OCI-LY3 (cell line): ENCODE measurements around the gene FYB1.
"Not testable (repeated sequence)": the region's sequence is repeated elsewhere in the genome, so short reads cannot be mapped to it uniquely, and the experiment has no call there.

Experiments
- H2AFZ ChIP-seq: fragments of 200-600, 300-600 bp; shearing (Covaris generic); 2 replicates; pipeline ENCODE4 v1.6.0; 2014; ENCODE audit warnings: antibody characterized with exemption, low read depth, low read length
- H3K27ac ChIP-seq: fragments of 200-600, 300-600 bp; sonication (generic); 2 replicates; pipeline ENCODE4 v1.5.1; 2014; ENCODE audit warnings: mild to moderate bottlenecking, low read length, moderate library complexity, mixed read lengths
- H3K27me3 ChIP-seq: fragments of 200-600, 300-600 bp; sonication (generic); 2 replicates; pipeline ENCODE4 v1.6.1; 2014; ENCODE audit warnings: low read depth, low read length, mixed read lengths
- H3K36me3 ChIP-seq: fragments of 200-600, 300-600 bp; sonication (generic); replicated peaks from 2 replicates; pipeline ENCODE3; 2014; ENCODE audit warnings: low read depth, low read length, mixed read lengths
- H3K4me1 ChIP-seq: fragments of 300-600, 200-600 bp; sonication (generic); 2 replicates; pipeline ENCODE4 v1.6.1; 2014; ENCODE audit warnings: low read length, mixed read lengths
- H3K4me2 ChIP-seq: fragments of 200-600, 300-600 bp; sonication (generic); 2 replicates; pipeline ENCODE4 v1.6.1; 2014; ENCODE audit warnings: low read length, mixed read lengths
- H3K4me3 ChIP-seq: fragments of 300-600, 200-600 bp; sonication (generic); 2 replicates; pipeline ENCODE4 v1.5.1; 2014; ENCODE audit warnings: antibody characterized with exemption, mild to moderate bottlenecking, low read length, moderate library complexity
- H3K79me2 ChIP-seq: fragments of 300-600, 200-600 bp; shearing (Covaris generic); 2 replicates; pipeline ENCODE4 v1.6.1; 2014; ENCODE audit warnings: mild to moderate bottlenecking, low read length, mixed read lengths
- H3K9ac ChIP-seq: fragments of 300-600, 200-600 bp; shearing (Covaris generic); 2 replicates; pipeline ENCODE4 v1.6.0; 2014; ENCODE audit warnings: mild to moderate bottlenecking, low read length, moderate library complexity
- H3K9me3 ChIP-seq: fragments of 200-600, 300-600 bp; shearing (Covaris generic); 2 replicates; pipeline ENCODE4 v1.6.1; 2014; ENCODE audit warnings: low read length, mixed read lengths; ENCODE audit not compliant: insufficient read depth
- H4K20me1 ChIP-seq: fragments of 200-600, 300-600 bp; sonication (generic); 2 replicates; pipeline ENCODE4 v1.6.1; 2016; ENCODE audit warnings: low read length, mixed read lengths; ENCODE audit not compliant: insufficient read depth
- CTCF ChIP-seq: fragments of 200-600, 300-600 bp; sonication (generic); IDR thresholded peaks from 2 replicates; pipeline ENCODE4 v1.5.1; 2014; ENCODE audit warnings: antibody characterized with exemption, low read length, low read depth
- EZH2phosphoT487 ChIP-seq: fragments of 200-600 bp; shearing (Covaris generic); IDR thresholded peaks from 2 replicates; pipeline ENCODE4 v1.6.1; 2018; ENCODE audit warnings: antibody characterized with exemption, mixed run types, low read depth

The FYB1 gene

GRCh38 chr5:39186722-39187539 is 32.4 kb downstream of the FYB1 start:
- H4K20me1 ChIP-seq, result no peaks in the 10 kb centered on the region
- H3K27ac ChIP-seq, result no peak overlapping the region
- H3K9me3 ChIP-seq, result no peaks in the 10 kb centered on the region
- 0 out of 2 replicates have a peak, but pooled peaks cover 3% of the 10 kb centered on the region for H3K4me1 ChIP-seq
- H3K4me3 ChIP-seq, result no peak overlapping the region
- H3K4me2 ChIP-seq, result no peak overlapping the region
- H2AFZ ChIP-seq, result no peak overlapping the region
- no peaks in the 10 kb centered on the region for H3K79me2 ChIP-seq
- no peak overlapping the region for H3K9ac ChIP-seq
- no peaks in the 10 kb centered on the region for H3K36me3 ChIP-seq
- TF ChIP-seq EZH2phosphoT487 (no peak), CTCF (no peak)
- no peaks in the 10 kb centered on the region for H3K27me3 ChIP-seq

DNA sequence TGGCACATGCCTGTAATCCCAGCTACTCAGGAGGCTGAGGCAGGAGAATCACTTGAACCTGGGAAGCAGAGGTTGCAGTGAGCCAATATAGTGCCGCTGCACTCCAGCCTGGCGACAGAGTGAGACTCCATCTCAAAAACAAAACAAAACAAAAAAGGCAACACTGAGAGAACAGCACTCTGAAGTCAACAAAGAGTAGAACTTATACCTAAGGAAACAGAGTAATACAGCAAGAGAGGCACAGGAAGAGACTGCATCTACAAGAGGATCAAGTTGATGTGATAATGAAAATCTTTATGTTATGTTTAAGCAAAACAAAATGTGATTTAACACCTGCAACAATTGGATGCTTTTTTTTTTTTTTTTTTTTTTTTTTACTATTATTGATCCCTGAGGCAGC is 33.1 kb downstream of the FYB1 start:
- no peak overlapping the region for H2AFZ ChIP-seq
- H3K9me3 ChIP-seq, result no peaks in the 10 kb centered on the region
- no peaks in the 10 kb centered on the region for H4K20me1 ChIP-seq
- TF ChIP-seq EZH2phosphoT487 (no peak), CTCF (no peak)
- H3K9ac ChIP-seq, result no peak overlapping the region
- H3K27ac ChIP-seq, result no peak overlapping the region
- H3K4me1 ChIP-seq, result 0 out of 2 replicates have a peak, but pooled peaks cover 3% of the 10 kb centered on the region
- H3K79me2 ChIP-seq, result no peaks in the 10 kb centered on the region
- H3K36me3 ChIP-seq, result no peaks in the 10 kb centered on the region
- H3K4me3 ChIP-seq, result no peak overlapping the region
- no peak overlapping the region for H3K4me2 ChIP-seq
- H3K27me3 ChIP-seq, result no peaks in the 10 kb centered on the region

GRCh38 chr5:39185761-39186160 is 33.6 kb downstream of the FYB1 start:
- Histone ChIP-seq H3K9me3 (no peaks in the 10 kb centered on the region), H3K27me3 (no peaks in the 10 kb centered on the region), H2AFZ (no peak overlapping the region), H3K79me2 (no peaks in the 10 kb centered on the region), H3K4me1 (0 out of 2 replicates have a peak, but pooled peaks cover 3% of the 10 kb centered on the region), H3K9ac (no peak overlapping the region), H3K4me3 (no peak overlapping the region), H4K20me1 (no peaks in the 10 kb centered on the region), H3K4me2 (no peak overlapping the region), H3K27ac (no peak overlapping the region), H3K36me3 (no peaks in the 10 kb centered on the region)
- TF ChIP-seq EZH2phosphoT487, result no peak
- no peak for TF ChIP-seq CTCF

DNA sequence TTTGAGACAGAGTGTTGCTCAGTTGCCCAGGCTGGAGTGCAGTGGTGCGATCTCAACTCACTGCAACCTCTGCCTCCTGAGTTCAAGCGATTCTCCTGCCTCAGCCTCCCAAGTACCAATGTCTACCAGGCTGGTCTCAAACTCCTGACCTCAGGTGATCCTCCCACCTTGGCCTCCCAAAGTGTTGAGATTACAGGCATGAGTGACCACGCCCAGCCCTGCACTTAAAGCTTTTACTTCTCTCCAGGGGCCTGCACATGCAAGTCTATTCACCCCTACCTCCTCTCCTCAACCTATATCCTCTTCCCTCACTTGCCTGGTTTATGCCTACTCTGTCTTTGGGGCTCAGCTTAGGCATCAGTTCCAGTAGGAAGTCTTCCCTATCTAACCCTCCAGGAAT is 39.8 kb downstream of the FYB1 start:
- peaks cover 40% of the 10 kb centered on the region for H3K4me1 ChIP-seq
- H2AFZ ChIP-seq, H3K4me3 ChIP-seq, H3K4me2 ChIP-seq, H4K20me1 ChIP-seq, H3K9me3 ChIP-seq, H3K27me3 ChIP-seq, H3K9ac ChIP-seq, H3K79me2 ChIP-seq, H3K36me3 ChIP-seq, H3K27ac ChIP-seq: not testable (repeated sequence)
